PC-3 (cell line): ENCODE data around the gene GNRHR. TPM values are rescaled to one million over a fixed set of nuclear protein-coding genes. Genes with fewer than 3 reads are reported as not detected.

ENCODE experiments used
- ATAC-seq: fragments of 200-7000 bp; cut with Tn5 transposase; 2 replicates; pipeline ENCODE4 v1.9.1; 2020; ENCODE audit warnings: mild to moderate bottlenecking, moderate library complexity
- BruUV-seq: library from RNA; stranded (reverse); fragments of 400-500 nt; replicated peaks from 2 replicates; lab custom pipeline; 2021; lab: Mats Ljungman, UMichigan
- CTCF ChIA-PET: fragments of 300-600 bp; sonication (Branson Sonifier 250); formaldehyde crosslinking; loops from one replicate; lab custom pipeline; 2022; ENCODE audit warnings: antibody characterized with exemption; lab: Charles Lee
- POLR2A ChIA-PET: fragments of 300-600 bp; sonication (Branson Sonifier 250); formaldehyde crosslinking; loops from one replicate; lab custom pipeline; 2022; ENCODE audit warnings: antibody characterized with exemption; ENCODE audit not compliant: unreplicated experiment; lab: Charles Lee
- DNase-seq: peaks from one replicate; pipeline ENCODE4 v3.0.0-alpha.2; 2015
- H2AFZ ChIP-seq: fragments of 300-600 bp; sonication (generic); 2 replicates; pipeline ENCODE4 v1.6.0; 2016; ENCODE audit warnings: antibody characterized with exemption, low read length
- H3F3A ChIP-seq: fragments of 300-600 bp; sonication (generic); one replicate; pipeline ENCODE4 v1.6.0; 2017; ENCODE audit warnings: antibody characterized with exemption, low read length, control low read depth, mild to moderate bottlenecking; ENCODE audit not compliant: unreplicated experiment
- H3K27ac ChIP-seq: fragments of 300-600 bp; sonication (generic); 2 replicates; pipeline ENCODE4 v1.5.1; 2016; ENCODE audit warnings: mild to moderate bottlenecking, low read length
- H3K27me3 ChIP-seq: fragments of 300-600 bp; sonication (generic); 2 replicates; pipeline ENCODE4 v1.6.1; 2016; ENCODE audit warnings: low read length, mixed read lengths
- H3K36me3 ChIP-seq: fragments of 300-600 bp; sonication (generic); 2 replicates; pipeline ENCODE4 v1.6.1; 2016; ENCODE audit warnings: low read depth, mixed run types, low read length, mixed read lengths
- H3K4me1 ChIP-seq: fragments of 300-600 bp; sonication (generic); 2 replicates; pipeline ENCODE4 v1.5.1; 2016; ENCODE audit warnings: low read length; ENCODE audit not compliant: insufficient read depth
- H3K4me2 ChIP-seq: fragments of 300-600 bp; sonication (generic); 2 replicates; pipeline ENCODE4 v1.6.0; 2016; ENCODE audit warnings: low read length
- H3K4me3 ChIP-seq: fragments of 300-600 bp; sonication (generic); 2 replicates; pipeline ENCODE4 v1.5.1; 2016; ENCODE audit warnings: mild to moderate bottlenecking, low read length, mixed read lengths
- H3K79me2 ChIP-seq: fragments of 300-600 bp; sonication (generic); 2 replicates; pipeline ENCODE4 v1.6.1; 2017; ENCODE audit warnings: low read length, mixed read lengths
- H3K9ac ChIP-seq: fragments of 300-600 bp; sonication (generic); 2 replicates; pipeline ENCODE4 v1.6.0; 2016; ENCODE audit warnings: mild to moderate bottlenecking, low read length
- H3K9me2 ChIP-seq: fragments of 300-600 bp; sonication (generic); replicated peaks from 2 replicates; pipeline ENCODE4 v1.6.1; 2016; ENCODE audit warnings: mixed run types, low read length, mixed read lengths
- H3K9me3 ChIP-seq: fragments of 300-600 bp; sonication (generic); 2 replicates; pipeline ENCODE4 v1.6.1; 2016; ENCODE audit warnings: low read length, mixed read lengths
- H4K20me1 ChIP-seq: fragments of 300-600 bp; sonication (generic); 2 replicates; pipeline ENCODE4 v1.6.1; 2016; ENCODE audit warnings: low read length, mixed read lengths
- CTCF ChIP-seq: fragments of 300-600 bp; sonication (generic); conservative IDR thresholded peaks from 2 replicates; pipeline ENCODE4 v1.5.1; 2017; ENCODE audit warnings: antibody characterized with exemption, low read depth, mild to moderate bottlenecking, low read length
- EZH2 ChIP-seq: fragments of 300-600 bp; sonication (generic); IDR thresholded peaks from one replicate; pipeline ENCODE4 v1.6.1; 2017; ENCODE audit warnings: antibody characterized with exemption, mild to moderate bottlenecking, low read length; ENCODE audit not compliant: unreplicated experiment
- EZH2phosphoT487 ChIP-seq: fragments of 300-600 bp; sonication (generic); IDR thresholded peaks from 2 replicates; pipeline ENCODE4 v1.6.1; 2018; ENCODE audit warnings: mild to moderate bottlenecking, antibody characterized with exemption, low read length, borderline replicate concordance
- intact Hi-C: fragments of 100-400 bp; cut with micrococcal nuclease; formaldehyde crosslinking; loops from 2 replicates; pipeline ENCODE4 v1.9.0; 2023
- total RNA-seq: library from RNA; depleted of rRNA; stranded (reverse); fragments of >200 nt; gene quantifications from 2 replicates; pipeline ENCODE4 v1.2.3, GENCODE V29; 2014

The GNRHR gene
- total RNA-seq, 1 experiment from 2014 or later: not detected

- Histone ChIP-seq H3F3A (no peaks in the 10 kb centered on the region), H3K27ac (no peak overlapping the region), H3K9ac (no peak overlapping the region), H3K9me2 (no peaks in the 10 kb centered on the region), H2AFZ (no peak overlapping the region), H3K4me1 (no peaks in the 10 kb centered on the region), H3K79me2 (no peaks in the 10 kb centered on the region), H4K20me1 (no peaks in the 10 kb centered on the region), H3K27me3 (no peaks in the 10 kb centered on the region), H3K9me3 (no peaks in the 10 kb centered on the region), H3K36me3 (no peaks in the 10 kb centered on the region), H3K4me3 (no peak overlapping the region), H3K4me2 (no peak overlapping the region)
- no TSS peak for BruUV-seq
- ChIA-PET CTCF (no interaction called here), POLR2A (no interaction called here)
- ATAC-seq (no peak), DNase-seq (no peak)
- TF ChIP-seq CTCF (no peak), EZH2 (no peak), EZH2phosphoT487 (no peak)
- intact Hi-C loops: no loop called here
Measured at GRCh38 chr4:67776746-67777145, 22.6 kb upstream of the GNRHR start.

GRCh38 chr4:67770422-67770821, 16.2 kb upstream of the GNRHR start:
- intact Hi-C loops: no loop called here
- Histone ChIP-seq H3K9ac (no peak overlapping the region), H3K36me3 (no peaks in the 10 kb centered on the region), H3K9me2 (no peaks in the 10 kb centered on the region), H3K79me2 (no peaks in the 10 kb centered on the region), H3F3A (no peaks in the 10 kb centered on the region), H4K20me1 (no peaks in the 10 kb centered on the region), H3K27ac (no peak overlapping the region), H3K27me3 (no peaks in the 10 kb centered on the region), H3K9me3 (no peaks in the 10 kb centered on the region), H3K4me1 (peaks cover 17% of the 10 kb centered on the region), H3K4me2 (peak overlapping the region; percentile 2), H2AFZ (no peak overlapping the region), H3K4me3 (no peak overlapping the region)
- DNase-seq (peak; percentile 82), ATAC-seq (peak; percentile 50; the same call in 1 of the 2 replicates)
- POLR2A ChIA-PET: no interaction called here
- no TSS peak for BruUV-seq
- TF ChIP-seq EZH2phosphoT487: no peak
- no peak for TF ChIP-seq CTCF
- no peak for TF ChIP-seq EZH2
- CTCF ChIA-PET: no interaction called here

- Histone ChIP-seq H2AFZ (no peak overlapping the region), H3K9me3 (no peaks in the 10 kb centered on the region), H3K9me2 (no peaks in the 10 kb centered on the region), H3K4me3 (no peak overlapping the region), H4K20me1 (no peaks in the 10 kb centered on the region), H3K27ac (no peak overlapping the region), H3K4me2 (no peak overlapping the region), H3K36me3 (no peaks in the 10 kb centered on the region), H3K27me3 (no peaks in the 10 kb centered on the region), H3F3A (no peaks in the 10 kb centered on the region), H3K79me2 (no peaks in the 10 kb centered on the region), H3K4me1 (peaks cover 17% of the 10 kb centered on the region), H3K9ac (no peak overlapping the region)
- intact Hi-C loops: no loop called here
- no peak for TF ChIP-seq EZH2
- TF ChIP-seq CTCF: no peak
- no peak for TF ChIP-seq EZH2phosphoT487
- no TSS peak for BruUV-seq
- POLR2A ChIA-PET: no interaction called here
- DNase-seq (peak; percentile 64), ATAC-seq (peak; percentile 83)
- CTCF ChIA-PET: interaction anchor here (0.6 kb wide), 1 partner anchor 178 kb away, joined by 3 read pairs; no protein-coding TSS in a partner anchor
Measured at GRCh38 chr4:67765928-67766327, 11.7 kb upstream of the GNRHR start.
